Stimulated activated CD4-positive, alpha-beta T cell treated with anti-CD3 and anti-CD28 coated beads, Interleukin-12 subunit alpha, Interleukin-12 subunit beta, amount 100 ng/mL, for 48 hours (primary cell): ENCODE results near the gene MARF1.
"Not testable (repeated sequence)": the region's sequence is repeated elsewhere in the genome, so short reads cannot be mapped to it uniquely, and the experiment has no call there.

ENCODE experiments used
- DNase-seq, 3 donors: peaks; one replicate each; pipeline ENCODE4 v3.0.0-alpha.2; 2020; ENCODE audit warnings: low read depth in 2 of 3, low spot score in 1 of 3

MARF1 gene

GRCh38 chr16:15573274-15573895 lies 69.6 kb downstream of the MARF1 start:
- DNase-seq = no peak

- DNase-seq = peak in 2 of 3 donors; percentile 16 to 39
Measured at GRCh38 chr16:15572329-15573001, 70.5 kb downstream of the MARF1 start.

DNA sequence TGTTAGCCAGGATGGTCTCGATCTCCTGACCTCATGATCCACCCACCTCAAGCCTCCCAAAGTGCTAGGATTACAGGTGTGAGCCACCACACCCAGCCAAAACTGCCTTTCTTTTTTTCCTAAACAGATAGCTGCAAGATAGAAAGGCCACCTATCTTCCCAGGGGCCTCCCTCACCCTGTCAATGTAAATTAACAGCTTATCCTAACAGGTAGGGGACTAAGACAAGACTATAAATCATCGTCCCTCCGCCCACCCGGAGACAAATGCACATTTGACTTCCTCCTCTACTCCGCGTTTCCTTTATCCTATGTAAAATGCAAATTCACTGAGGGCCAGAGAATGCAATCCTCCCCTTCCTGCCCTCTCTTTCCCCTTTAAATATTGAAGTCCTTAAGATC lies 71.4 kb downstream of the MARF1 start:
- no peak for DNase-seq

GRCh38 chr16:15570666-15571065 lies 72.3 kb downstream of the MARF1 start:
- not testable (repeated sequence) for DNase-seq

- DNase-seq = no peak
Measured at GRCh38 chr16:15567823-15568222, 75.1 kb downstream of the MARF1 start.

DNA sequence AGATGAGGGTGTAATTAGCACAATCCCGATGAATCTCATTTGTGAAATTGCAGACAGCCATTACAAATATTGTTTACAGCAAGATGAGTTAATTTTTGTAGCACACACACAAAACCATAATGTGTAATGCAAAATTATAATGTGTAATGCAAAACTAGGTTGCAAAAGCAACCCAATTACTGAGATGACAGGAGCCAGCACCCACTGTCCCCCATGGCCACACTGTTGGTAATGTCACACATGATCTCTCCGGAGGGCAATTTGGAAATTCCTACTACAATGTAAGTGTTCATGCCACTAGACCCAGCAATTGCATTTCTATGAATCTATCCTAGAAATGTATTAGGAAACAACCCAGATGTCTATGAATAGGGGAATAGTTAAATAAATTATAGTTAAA lies 76.9 kb downstream of the MARF1 start:
- no peak for DNase-seq

- no peak for DNase-seq
Measured at GRCh38 chr16:15564604-15565339, 78.2 kb downstream of the MARF1 start.

DNA sequence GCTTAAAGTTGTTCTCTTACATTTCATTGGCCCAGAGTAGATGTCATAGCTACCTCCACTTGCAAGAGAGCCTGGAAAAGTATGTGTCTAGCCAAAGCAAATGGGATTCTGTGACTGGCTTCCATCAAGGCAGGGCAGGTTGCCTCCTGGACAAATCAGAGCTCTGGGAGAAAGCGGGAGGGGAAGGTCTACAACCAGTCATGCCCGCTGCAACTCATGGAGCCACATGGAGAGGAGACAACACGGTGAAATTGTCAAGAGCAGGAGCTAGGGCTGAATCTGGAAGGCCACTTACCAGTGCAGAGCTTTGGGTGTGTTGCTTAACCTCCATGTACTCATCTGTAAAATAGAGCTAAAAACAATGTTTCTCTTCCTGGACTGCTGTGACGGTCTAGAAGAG lies 83.8 kb downstream of the MARF1 start:
- no peak for DNase-seq

GRCh38 chr16:15557258-15557657 lies 85.7 kb downstream of the MARF1 start:
- no peak for DNase-seq

DNA sequence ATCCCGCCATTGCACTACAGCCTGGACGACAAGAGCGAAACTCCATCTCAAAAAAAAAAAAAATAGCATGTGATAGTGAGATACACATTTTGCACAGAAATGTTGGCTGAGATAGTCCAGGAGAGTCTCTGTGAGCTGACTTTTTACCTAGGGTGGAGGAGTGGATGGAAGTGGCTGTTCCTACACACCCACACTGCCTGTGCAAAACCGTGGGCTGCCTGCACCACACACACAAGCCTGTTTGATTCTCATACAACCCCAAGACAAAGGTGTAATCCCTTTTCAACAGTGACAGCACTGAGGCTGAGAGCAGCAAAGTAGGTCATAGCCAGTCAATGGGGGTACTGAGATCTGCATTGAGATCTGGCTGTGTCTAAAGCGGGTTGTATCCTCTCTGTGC lies 86.8 kb downstream of the MARF1 start:
- no peak for DNase-seq

GRCh38 chr16:15553313-15554088 lies 89.5 kb downstream of the MARF1 start:
- peak in 2 of 3 donors; percentile 27 to 32 for DNase-seq

DNA sequence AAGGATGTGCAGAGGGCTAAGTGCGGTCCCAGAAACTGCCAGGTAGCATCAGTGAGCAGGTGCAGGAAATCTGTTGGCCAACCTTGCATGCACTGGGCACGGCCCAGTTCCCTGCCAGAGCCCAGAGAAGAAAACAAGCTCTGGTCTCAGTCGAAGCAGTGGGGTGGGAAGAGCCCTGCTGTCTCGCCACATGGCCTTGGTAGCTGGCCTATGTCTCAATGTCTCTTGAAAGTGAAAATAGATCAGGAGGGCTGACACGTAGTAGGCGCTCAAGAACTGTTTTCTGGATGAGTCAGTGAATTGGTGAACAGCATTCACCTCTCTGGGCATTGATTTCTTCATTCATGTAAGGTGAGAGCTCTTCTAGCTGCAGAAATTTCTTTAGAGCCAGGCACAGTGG lies 90.4 kb downstream of the MARF1 start:
- DNase-seq = peak in 1 of 3 donors; percentile 10

DNA sequence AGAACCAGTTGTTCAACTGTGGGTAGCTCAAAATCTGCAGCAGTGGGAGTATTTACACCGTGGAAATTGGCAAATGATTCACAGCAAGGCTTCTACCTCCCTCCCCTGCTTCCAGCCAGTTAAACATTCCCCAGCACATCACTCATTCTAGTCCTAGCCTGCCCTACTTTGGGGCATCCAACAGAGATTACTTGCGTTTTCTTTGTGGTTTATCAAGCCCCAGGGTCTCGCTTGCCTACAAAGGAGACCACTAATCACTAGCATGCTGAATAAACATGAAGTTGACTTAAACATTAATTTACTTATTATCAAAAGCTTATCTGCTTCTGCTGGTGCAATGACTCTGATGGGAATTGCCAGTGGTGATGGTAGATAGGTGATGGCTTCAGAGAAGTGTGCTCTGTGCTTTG lies 94.5 kb downstream of the MARF1 start:
- DNase-seq = no peak

GRCh38 chr16:15547768-15548096 lies 95.2 kb downstream of the MARF1 start:
- no peak for DNase-seq

DNA sequence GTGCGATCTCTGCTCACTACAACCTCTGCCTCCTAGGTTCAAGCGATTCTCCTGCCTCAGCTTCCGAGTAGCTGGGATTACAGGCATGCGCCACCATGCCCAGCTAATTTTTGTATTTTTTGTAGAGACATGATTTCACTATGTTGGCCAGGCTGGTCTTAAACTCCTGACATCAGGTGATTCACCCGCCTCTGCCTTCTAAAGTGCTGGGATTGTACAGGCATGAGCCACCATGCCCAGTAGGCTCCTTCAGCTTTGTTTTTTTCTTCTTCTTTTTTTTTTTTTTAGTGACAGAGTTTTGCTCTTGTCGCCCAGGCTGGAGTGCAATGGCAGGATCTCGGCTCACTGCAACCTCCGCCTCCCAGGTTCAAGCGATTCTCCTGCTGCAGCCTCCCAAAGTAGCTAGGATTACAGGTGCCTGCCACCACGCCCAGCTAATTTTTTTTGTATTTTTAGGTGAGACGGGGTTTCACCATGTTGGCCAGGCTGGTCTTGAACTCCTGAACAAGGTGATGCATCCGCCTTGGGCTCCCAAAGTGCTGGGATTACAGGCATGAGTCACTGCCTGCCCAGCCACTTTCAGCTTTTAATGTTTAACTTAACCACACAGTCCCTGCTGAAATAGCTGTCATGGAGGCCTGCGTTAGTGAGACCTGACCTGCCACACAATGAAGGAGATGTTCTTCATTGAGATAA lies 95.7 kb downstream of the MARF1 start:
- not testable (repeated sequence) for DNase-seq

DNA sequence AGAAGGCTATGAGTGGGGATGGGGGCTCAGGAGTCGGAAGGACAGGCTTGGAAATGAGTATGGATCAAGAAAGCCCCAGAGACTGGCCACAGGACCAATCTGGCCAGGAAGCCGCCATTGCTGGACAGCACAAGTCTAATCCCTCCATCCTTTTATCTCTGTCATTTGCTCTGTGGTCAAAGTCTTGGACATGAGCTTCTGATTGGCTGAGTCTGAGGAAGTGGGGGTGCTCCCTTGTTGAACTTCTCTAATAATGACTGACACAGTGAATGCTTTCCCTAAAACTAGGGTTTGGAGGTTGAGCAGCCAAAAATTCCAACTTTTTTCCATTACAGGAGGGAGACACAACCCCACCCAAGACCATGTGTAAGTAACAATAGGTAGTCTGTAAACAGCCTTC lies 97.4 kb downstream of the MARF1 start:
- no peak for DNase-seq

- DNase-seq = no peak
Measured at GRCh38 chr16:15544405-15544804, 98.5 kb downstream of the MARF1 start.
